ENCODE measurements around the gene PCBP3.

Gene PCBP3

DNA sequence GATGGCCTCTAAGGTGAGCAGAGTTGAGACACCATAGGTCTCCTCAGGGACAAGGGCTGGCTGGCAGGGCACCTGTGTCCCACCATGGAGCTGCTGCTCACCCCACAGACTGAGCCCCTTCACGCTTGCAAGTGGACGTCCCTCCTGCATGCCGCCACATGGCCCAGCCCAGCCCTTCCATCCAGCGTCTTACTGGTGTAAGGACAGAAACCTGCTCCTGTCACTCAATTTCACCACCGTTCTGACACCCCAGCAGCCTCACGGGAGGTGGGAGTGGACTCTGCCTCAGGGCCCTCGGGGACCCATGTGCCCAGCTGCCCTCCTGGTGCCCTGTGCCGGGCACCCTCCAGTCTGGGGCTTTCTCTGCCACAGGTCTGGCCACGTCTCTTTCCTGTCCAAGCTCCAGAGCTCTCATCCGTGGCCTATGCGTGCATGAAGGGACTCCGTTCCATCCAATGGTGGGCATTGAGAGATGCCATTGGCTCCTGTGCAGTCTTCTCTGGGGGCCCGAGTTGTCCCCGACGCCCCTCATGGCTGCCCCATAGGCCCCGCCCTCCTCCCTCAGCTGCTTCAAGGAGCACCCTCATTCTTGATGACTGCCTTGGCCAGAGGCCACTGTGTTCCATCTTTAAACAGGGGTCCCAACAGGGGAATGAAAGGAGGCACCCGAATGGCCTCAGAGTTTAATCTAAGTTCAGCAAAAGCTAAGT is 295.4 kb downstream of the PCBP3 start:
- DNase-seq (ENCODE audit: extremely low read depth in 1 of 2, low read depth in 1 of 2), result no peak

DNA sequence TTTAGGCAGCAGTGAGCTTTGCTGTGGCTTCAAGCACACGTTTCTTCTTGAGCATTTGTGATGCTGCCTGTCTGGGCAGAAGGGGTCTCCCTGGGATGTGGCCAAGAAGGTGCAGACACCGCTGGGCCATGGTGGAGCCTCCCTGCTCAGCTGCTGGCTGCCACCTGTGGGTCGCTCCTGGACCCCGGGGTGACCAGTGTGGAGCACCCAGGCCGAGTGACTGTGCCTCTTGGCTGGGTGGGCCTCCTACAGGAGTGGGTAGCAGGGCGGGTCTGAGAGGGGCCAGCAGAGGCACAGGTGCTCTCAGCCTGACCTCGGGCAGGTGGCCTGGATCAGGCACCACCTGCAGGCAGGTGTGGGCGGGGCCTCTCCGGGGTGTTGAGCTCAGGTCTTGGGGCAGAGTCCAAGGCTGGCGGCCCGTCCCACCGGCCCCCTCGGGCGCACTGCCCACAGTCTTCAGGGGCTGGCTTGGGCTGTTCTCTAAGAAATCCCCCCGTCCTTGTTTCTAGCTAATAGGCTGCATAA is 296.1 kb downstream of the PCBP3 start:
- DNase-seq (ENCODE audit: extremely low read depth in 1 of 2, low read depth in 1 of 2), result no peak

DNA sequence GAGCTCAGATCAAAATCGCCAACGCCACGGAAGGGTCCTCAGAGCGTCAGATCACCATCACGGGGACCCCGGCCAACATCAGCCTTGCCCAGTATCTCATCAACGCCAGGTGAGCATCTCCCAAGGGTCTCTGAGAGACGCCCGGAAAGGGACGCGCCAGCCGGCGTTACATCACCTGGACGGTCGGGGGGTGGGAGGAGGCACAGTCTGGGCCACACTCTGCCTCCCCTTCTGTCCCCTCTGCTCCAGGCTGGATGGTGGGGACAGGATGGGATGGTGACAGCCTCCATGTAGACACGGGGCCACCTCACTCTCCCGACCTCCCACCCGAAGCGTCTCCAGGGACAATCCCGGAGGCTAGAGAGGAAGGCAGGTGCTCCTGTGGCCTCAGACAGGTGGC is 296.6 kb downstream of the PCBP3 start:
- no peak for DNase-seq (ENCODE audit: extremely low read depth in 1 of 2, low read depth in 1 of 2)

DNA sequence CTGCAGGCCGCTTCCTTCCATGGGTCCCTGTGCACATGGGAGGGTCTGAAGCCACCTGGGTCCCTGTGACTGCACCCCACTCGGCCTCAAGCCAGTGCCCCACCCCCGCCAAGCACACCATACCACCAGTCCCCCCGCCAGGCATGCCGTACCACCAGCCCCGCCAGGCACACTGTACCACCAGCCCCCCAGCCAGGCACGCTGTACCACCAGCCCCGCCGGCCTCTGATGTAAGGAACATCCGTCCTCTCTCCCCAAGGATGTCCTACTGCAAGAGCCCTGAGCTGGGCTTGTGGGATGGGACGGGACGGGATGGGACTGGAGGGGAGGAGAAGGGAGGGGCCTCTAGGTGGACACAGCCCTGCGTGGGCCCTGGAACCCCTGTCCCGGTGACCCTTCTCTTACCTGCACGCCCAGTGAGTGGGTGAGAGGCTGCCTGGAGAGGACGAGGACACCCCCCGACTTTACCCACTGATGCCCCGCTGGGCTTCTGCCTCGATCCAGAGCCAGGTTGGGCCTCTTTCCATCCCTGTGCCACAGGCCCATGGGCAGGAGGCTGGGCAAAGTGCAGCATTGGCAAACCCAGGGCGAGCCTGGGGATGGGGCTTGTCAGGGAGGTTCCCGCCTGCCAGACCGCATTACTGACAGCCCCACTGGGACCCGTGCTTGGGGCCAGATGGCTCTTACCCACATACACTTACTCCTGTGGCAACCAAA is 297.3 kb downstream of the PCBP3 start:
- DNase-seq (ENCODE audit: extremely low read depth in 1 of 2, low read depth in 1 of 2), result no peak

DNA sequence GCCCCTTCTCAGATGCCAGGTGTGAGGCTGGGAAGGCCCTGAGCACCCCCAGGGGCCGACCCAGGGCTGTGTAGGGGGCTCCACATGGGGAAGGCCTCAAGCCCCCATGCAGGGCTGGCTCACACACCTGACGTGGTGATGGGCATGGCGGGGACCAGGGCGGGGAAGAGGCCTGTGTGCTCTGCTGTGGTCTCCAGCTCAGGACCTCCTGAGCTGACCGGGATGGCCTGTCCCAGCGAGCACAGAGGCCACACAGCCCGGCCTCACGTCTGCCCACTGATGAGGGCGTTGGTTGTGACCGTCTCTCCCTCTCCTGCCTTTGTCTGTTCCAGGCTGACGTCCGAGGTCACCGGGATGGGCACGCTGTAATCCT is 297.8 kb downstream of the PCBP3 start:
- no peak for DNase-seq (ENCODE audit: extremely low read depth in 1 of 2, low read depth in 1 of 2)

DNA sequence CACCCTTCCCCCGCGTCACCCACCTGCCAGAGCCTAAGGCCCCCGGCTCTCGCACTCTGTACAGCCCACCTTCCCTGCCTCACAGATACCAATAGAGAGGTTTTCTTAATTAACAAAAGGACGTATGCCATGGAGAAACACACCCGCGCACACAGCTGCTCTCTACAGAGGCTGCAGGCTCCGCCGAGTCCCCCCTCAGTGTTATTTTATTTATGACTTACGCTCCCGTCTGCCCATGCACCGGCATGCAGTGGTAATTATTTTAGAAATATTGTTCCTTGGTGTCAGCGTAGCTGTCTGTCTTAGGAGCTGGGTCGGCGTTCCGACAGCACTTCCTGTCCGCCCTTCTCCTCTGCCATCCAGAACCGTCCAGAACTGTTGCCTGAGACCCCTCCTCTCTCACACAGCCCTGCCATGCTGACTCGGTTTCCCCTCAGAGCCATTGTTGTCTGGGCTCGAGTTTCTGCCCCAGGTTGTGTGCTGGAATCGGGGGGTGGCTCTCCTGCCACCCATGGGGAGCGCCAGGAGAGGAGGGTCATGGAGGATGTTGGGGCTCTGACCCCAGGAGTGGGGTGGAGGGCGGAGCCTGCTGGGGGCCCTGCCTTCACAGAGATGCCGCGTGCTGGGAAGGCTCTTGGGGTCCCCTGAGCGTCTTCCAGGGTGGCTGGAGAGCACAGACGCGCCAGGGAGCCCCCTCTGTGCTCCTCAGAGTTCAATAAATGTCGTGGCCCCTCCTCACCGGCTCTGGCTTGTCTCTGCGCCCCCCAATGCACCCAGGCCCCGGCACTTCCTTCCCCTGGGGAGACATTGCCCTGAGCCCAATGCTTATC is 298.4 kb downstream of the PCBP3 start:
- no peak for DNase-seq (ENCODE audit: extremely low read depth in 1 of 2, low read depth in 1 of 2)

DNA sequence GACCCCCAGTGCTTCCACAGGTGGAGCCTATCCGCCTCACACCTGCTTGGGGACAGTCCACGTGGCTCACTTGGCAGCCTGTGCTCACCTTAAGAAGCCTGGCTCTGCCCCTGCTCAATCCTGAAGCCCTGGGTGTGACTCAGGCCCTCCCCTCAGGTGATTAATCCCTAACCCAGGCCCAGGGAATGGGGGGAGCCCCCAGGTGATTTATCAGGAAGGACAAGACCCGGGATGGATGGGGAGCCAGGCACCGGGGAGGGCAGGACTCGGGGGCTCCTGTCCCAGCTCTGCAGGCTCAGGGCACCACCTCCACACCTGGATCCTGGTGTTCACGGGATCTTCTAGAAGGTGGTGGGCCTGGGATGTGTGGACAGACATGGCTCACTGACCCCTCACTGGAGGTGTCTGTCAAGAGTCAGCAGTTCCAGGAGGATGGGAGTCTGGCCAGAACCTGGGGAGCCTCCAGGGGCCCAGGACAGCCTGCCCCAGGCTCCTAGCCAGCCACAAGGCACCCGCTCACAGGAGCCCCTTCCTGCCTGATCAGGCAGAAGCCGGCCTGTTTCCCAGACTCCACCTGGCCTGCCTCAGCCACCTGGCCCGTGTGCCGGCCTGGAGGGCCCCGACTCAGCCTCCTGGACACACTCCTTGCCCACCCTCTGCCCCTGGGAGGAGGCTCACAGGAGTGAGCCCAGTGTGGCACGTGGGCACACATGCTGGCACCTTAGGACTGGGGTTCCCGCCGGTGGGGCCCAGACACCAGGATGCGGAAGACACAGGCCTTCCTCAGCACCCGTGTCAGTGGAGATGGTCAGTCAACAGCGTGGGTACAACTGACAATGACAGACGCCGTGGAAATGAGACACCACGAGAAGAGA is 299.5 kb downstream of the PCBP3 start:
- no peak for DNase-seq (ENCODE audit: extremely low read depth in 1 of 2, low read depth in 1 of 2)

DNA sequence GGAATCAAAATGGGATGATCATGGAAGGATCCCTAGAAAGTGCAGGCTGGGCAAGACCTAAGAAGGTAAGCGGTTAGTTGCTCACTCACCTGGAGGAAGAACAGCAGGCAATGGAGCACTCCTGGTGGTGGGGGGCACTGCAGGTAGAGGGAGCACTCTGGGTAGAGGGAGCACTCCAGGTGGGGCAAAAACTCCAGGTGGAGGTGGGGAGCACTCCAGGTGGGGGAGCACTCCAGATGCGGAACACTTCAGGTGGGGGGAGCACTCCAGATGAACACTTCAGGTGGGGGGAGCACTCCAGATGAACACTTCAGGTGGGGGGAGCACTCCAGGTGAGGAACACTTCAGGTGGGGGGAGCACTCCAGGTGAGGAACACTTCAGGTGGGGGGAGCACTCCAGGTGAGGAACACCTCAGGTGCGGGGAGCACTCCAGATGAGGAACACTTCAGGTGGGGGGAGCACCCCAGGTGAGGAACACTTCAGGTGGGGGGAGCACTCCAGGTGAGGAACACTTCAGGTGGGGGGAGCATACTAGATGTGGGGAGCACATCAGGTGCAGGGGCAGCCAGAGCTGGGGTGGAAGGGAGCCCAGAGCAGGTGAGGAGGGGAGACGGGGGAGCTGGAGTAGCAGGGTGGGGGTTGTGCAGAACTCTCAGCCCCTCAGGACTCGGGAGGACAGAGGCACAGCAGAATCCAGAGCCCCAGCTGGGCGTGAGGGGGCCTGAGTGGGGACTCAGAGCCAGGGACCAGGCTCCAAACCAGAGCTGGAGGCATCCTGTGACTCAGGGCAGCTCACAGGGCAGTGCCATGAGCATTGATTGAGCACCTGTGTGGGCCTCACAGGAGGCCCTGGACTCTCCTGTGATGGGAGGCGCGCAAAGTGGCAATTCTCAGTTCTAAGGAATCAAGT is 300.4 kb downstream of the PCBP3 start:
- no peak for DNase-seq (ENCODE audit: extremely low read depth in 1 of 2, low read depth in 1 of 2)

DNA sequence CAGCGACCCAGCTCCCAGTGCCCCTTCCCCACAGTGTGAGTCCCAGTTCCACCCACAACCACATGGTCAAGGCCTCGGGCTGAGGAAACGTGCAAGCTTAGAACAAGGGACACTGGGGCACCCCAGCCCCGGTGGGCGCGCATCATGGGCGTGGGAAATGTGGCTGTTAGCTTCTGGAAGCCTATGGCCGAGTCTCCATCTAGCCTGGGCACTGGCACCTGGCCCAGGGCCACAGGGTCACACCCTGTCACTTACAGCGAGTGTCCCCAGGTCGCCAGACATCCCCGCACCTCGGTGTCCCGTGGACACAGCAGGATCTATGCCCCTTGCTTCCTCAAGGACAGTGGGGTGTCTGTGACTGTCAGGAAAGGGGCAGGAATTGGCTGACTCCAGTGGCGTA is 301.1 kb downstream of the PCBP3 start:
- DNase-seq (ENCODE audit: extremely low read depth in 1 of 2, low read depth in 1 of 2), result no peak

DNA sequence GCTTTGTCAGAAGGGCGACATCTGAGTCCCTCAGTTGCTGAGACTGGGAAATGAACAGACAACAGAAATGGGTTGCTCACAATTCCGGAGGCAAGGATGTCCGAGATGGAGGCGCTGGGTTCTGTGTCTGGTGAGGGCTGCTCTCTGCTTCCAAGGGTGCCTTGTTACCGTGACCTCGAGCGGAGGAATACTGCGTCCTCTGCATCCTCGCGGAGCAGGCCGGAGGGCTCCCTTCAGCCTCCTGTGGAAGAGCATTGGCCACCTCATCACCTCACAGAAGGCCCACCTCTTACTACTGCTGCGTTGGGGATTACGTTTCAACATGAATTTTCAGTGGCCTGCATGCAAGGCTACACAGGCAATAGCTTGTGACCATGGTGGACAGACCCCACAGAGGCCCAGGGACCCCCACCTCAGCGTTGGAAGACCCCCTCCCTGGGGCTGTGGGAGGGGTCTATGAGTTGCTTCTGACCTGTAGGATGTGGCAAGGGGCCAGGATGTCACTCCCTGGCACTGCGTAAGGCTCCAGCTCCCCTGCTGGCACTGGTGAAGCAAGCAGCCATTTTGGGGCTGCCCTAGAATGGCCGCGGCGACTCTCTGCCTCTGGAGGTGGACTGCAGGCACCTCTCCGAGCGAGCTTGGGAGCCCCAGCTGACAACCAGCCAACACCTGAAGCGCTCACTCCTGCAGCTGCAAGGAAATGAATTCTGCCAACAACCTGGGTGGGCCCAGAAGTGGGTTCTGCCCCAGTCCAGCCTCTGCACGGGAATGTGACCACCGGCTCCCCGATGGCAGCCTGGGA is 301.7 kb downstream of the PCBP3 start:
- DNase-seq (ENCODE audit: extremely low read depth in 1 of 2, low read depth in 1 of 2), result no peak

DNA sequence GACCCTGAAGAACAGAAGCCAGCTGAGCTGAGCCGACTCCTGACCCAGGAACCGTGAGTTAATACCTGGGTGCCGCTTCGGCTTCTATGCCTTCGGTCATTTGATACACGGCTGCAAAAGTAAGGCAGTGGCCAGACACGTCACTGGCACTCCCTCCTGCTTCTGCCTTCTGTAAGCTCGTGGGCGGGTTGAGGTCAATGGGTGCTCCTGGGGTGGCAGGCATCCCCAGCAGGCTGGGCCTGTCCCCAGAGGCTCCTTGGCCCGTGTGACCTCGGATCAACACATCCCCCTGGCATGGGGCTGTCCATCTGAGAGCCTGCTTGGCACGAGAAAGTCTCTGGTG is 302.3 kb downstream of the PCBP3 start:
- DNase-seq (ENCODE audit: extremely low read depth in 1 of 2, low read depth in 1 of 2), result no peak

DNA sequence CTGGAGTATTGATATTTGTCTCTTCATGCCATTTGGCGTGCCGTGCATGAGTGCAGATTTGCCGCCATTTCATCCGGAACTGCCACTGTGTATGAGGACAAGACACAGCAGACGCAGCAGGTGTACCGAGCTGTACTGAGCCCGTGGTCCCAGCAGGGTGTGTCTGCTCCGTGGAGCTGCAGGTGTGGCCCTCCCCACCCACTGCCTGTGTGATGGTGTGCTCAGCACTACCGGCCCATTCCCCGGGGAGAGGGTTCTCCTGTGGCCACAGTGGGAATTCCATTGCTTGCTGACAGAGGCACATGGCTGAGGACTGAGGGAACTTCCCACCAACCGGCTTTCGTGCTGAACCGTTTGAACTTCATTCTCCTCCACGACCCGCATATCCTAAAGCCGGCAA is 303.8 kb downstream of the PCBP3 start:
- DNase-seq (ENCODE audit: extremely low read depth in 1 of 2, low read depth in 1 of 2), result no peak

DNA sequence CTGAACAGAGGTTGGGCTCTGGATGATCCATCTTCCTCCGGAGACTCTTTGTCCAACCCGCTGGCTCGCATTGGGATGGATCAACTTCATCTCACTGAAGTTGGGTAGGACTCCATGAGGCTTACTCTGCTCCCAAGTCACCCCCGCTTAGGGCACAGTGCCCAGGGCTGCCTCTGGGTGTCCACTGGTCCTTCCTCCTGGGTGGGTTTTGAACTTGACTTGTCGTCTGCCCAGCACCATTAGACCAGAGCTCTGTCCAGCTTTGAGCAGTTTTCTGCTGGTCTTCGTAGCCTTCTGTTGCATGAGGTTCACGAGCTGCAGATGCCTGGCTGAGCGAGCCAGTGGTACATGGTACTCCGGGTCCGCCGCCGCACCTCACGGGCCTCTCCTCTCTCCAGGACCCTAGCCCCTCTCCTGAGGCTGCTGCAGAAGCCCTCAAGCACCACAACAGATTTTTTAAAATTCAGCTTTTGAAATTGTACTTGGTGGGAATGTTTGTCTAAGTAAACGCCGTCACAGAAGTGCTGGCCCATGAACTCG is 304.3 kb downstream of the PCBP3 start:
- DNase-seq (ENCODE audit: extremely low read depth in 1 of 2, low read depth in 1 of 2), result no peak

DNA sequence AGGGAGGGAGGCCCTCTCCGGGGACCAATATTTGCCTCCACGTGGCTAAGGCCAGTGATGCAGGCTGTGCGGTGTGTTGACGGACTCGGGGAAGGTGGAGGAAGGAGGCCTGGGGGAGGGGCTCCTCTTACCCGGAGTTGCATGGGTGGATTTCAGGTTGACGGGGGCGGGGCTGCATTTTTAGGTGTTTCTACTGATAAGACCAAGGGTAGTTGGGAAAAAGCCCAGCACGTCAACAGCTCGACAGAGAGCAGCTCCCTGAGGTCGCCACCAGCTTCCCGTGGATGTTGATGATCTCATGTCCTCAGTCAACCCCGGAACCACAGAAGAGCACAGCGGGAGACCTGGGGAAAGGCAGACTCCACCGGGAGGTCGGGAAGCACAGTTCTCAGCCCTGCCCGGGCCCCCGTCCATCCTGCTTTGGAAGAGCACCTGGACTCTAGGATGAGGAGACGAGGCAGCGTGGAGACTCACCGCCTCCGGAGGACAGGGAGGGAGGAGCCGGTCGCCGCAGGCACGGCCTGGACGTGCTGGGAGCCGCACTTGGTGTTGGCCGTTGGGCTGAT is 305.1 kb downstream of the PCBP3 start:
- DNase-seq (ENCODE audit: extremely low read depth in 1 of 2, low read depth in 1 of 2), result no peak

DNA sequence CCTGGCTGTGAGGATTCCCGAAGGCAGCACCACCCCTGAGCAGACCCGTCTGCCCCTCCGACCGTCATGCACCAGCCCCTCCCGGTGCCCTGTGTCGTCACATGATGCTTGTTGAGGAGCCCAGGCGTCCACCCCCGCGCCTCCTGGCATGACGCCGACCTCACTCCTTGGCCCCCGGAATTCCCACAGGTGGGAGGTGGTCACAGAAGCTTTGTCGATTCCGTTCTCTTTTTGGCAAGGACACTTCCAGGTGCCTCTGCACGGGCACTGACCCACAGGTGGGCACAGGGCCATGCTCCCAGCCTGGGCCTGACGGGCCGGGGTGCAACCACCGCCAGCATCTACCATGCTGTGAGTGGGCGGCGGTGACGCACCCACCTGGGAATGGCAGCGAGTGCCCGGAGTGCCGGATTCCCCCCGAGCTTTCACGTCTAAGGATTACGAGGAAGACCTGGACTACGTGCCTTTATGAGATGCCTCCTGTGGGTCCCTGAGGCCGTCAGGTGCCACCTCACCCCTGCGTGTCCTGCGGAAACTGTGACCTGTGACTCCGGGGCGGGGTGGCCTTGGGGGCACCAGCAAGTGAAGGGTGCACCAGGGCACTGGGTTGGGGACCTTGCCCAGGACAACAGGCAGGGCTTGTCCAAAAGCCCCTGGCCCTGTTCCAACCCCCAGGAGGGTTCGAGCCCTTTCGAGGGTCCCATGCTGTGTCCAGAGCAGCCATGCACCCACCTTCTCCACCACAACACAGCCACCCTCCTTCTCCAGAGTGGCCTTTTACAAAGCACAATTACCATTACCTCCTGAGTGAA is 306.6 kb downstream of the PCBP3 start:
- no peak for DNase-seq (ENCODE audit: extremely low read depth in 1 of 2, low read depth in 1 of 2)

DNA sequence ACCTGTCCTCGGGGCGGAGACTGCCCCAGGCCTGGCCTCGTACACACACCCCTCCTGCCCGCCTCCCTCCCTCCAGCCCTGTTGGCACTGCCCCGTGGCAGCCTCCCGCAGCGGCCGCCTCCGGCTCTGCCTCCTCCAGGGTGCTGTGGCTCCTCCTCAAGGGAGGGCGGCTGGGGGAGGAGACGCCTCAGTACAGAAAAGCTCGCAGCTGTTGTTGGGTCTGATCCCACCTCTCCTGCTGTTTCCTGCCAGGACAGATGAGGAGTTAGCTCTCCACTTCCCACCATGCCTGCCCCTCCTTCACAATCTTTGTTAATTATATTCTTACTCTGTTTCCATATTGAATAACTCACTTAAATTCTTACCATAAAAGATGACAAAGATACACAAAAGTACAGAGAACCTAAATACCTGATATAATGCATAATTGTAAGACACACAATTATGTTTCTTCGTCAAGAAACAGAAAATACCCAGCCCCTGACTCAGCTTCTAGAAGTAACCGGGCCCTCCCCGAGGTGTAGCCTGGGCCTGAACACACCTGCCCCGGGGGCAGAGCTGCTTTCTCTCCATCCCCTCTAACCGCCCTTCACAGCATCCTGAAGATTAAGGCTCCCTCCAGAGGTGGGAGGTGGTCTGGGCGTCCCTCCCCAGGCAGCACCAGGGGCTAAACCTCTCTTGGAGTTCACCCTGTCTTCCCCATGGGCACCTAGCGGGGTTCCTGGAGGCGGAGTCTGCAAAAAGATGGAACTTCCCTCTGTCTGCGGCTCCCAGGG is 307.4 kb downstream of the PCBP3 start:
- no peak for DNase-seq (ENCODE audit: extremely low read depth in 1 of 2, low read depth in 1 of 2)

DNA sequence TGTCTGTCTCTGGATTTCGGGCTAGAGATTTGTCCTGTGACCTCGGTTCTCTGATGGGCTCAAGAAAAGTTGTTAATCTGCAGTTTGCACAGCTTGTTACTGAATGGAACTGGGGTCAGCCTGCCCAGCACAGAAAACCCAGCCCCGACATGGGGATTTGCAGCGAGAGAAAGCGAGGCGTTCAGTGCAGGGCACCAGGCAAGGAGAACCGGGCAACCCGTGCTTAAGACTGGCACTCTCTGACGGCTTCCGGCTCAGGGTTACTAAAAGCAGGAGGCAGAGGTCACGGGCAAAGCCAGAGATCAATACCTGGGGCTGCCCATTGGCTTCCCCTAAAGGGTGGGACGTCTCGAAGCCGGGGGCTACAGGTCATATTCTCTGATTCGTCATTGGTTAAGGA is 308.2 kb downstream of the PCBP3 start:
- no peak for DNase-seq (ENCODE audit: extremely low read depth in 1 of 2, low read depth in 1 of 2)
